GM23338 (cell line): ENCODE measurements around the gene CCDC197.

Experiments
- CREB1 ChIP-seq: fragments of 250-450 bp; sonication (Bioruptor Pico); IDR thresholded peaks from 2 replicates; pipeline ENCODE4 v1.5.0; 2020; ENCODE audit warnings: low read depth, mild to moderate bottlenecking, moderate library complexity
- CTCF ChIP-seq, 2 experiments: fragments of 200-600 bp in 1 of 2; sonication (generic) in 1 of 2; conservative IDR thresholded peaks; 2 replicates each; pipeline versions ENCODE4 v1.5.1 to v1.6.1; 2016 to 2017; ENCODE audit warnings: antibody characterized with exemption in 2 of 2, low read depth in 2 of 2, mild to moderate bottlenecking in 2 of 2, moderate library complexity in 1 of 2

DNA sequence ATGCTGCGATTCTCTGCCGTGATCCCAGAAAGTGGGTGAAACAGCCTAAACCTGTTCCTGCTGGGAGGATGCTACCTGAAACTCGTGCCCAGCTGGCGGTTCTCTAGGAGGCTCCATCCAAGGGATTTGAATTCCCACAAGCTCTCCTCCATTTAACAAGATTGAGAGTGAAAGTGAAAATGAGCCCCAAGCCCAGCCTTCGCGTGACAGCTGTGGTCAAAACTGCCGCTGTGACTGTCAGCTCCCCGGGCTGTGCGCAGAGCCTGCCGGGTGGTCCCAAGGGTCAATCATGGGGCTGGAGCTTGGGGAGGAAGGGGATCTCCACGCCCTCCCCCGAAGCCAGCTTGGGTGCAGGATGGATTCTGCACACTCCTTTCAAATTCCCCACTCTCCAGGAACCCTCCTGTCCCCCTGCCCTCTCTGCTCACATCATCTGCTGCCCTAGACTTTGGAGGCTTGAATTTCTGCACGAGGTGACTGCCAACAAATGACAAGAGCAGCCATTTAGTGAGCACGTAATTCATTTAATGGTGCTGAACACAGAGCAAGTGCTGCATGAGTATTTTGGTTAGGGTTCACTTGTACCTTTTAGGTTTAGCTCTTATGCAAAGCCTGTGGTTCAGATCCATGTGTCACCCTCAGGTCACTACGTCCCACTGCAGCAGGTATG, 26.0 kb upstream of the CCDC197 start:
- TF ChIP-seq CTCF (conservative IDR thresholded peaks at IDR 0.05; ENCODE audit: low read depth in 2 of 2) (no peak), CREB1 (CRISPR knock-in tag) (no peak)
